Inflammatory macrophage treated with lipopolysaccharide for 4 hours (primary cell): ENCODE results near the gene SLC27A4.

Experiments used
- DNase-seq: peaks from one replicate; pipeline ENCODE4 v3.0.0-alpha.2; 2020

The SLC27A4 gene

DNA sequence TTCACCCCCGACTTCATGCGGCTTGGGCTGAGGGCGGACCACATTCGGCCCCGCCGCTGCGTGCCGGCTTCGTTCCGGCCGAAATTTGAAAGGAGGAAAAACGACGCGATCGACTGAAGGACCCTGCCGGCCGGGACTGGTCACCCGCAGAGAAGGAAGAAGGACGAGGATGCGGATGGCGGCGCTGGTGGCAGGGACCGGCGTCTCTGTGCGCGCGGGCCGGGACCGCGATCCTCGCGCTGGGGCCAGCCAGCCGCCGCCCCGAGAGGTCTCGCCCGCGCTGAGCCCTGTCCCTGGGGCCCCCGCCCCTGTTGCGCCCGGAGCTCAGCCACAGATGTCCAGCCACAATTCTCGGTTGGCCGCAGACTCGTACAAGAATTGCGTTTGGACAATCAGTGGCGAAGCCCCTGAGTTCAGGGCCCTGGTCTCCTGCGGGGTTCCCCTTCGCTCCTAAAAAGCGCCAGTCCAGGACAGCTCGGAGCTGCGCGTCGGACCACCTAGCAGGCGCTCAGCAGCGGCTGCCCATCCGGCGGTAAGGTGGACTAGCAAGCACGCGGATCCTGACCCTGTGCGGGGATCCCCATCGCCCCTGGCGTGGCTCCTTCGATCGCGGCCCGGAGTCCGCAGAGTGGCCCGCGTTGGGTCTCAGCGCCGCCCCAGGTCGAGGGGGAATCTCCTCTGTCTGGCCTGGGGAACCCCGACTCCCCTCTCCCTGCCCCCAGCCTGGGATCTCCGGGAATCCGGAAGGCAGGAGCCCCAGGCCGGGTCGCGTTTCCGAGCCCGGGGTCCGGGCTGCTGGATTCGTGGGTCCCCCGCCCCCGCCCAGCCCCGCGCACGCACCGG is 52.2 kb downstream of the SLC27A4 start:
- DNase-seq, result no peak

DNA sequence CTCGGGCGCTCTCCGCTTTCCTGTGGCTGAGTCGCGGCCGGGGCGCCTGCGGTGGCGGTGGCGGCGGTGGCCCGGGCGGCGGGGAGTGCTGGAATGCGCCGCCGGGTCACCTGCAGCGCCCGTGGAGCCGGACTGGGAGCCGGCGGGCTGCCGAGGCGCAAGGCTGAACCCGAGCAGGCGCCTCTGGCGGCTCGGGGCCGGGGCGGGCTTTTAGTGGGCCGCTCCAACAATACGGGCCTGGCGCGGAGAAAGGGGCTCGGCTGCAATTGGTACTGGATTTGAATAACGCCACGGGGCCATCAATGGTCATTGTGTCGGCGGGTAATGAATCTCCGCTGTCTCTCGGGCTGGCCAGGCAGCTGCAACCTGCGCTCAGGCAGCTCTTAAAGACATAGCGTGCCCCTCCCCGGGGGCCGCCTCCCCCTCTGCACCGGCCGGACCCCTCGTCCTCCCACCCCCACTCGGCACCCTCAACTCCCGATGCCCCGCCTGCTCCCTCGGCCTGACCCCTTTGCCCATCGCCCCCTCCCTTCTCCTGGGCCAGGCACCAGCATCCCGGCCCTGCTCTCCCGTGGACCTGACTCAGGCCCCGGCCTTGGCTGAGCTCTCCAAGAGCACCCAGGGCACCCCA is 52.9 kb downstream of the SLC27A4 start:
- no peak for DNase-seq

DNA sequence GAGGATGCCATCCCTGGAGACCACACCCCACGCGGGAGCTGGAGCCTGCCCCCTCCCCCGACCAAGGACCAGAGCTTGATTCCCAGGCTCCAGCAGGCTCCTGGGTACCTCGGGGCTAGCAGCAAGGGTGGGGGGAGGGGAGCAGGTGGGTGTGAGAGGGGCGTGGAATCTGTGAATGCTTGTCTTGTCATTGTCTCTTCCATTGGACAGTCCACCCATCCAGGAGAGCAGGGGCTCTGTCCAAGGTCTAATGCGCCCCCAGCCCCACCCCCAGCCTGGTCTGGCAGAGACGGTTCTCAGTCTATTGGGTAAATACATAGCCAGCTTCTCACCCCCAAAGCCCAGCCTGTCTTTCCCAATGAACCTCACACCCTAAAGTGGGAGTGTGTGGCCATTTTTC is 53.6 kb downstream of the SLC27A4 start:
- DNase-seq, result no peak

DNA sequence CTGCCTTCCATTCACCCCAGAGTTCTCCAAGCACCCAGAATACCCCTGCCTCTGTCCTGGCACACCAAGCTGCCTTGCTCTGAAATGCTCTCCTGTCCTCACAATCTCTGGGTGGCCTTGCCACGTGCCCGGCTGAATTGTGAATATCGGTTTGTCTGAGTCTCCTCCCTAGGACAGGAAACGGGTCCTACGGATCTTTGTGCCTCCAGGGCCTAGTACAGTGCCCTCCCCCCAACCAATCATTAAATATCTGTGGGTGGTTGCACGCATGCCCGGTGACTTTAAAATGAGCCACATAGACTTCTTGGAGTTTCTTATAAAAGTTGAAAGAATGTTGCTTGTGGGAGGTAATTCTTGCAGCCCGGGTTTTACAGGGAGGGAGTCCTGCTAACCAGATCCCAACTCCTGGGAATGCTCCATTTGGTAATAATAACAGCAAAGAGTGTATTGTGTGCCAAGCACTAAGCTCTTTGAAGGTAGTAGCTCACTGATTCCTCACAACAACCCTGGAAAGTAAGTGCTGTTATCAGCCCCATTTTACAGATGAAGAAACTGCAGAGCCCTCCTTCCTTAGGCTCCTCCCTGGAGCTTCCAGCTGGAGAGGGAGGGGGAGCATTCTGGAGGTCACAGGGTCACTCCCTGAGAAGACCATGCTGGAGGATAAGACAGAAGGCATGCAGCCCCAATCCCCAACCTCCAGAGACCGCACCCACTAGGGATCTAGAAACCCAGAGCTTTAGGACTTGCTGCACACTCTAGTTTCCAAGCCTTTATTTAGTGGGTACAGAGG is 54.2 kb downstream of the SLC27A4 start:
- no peak for DNase-seq

DNA sequence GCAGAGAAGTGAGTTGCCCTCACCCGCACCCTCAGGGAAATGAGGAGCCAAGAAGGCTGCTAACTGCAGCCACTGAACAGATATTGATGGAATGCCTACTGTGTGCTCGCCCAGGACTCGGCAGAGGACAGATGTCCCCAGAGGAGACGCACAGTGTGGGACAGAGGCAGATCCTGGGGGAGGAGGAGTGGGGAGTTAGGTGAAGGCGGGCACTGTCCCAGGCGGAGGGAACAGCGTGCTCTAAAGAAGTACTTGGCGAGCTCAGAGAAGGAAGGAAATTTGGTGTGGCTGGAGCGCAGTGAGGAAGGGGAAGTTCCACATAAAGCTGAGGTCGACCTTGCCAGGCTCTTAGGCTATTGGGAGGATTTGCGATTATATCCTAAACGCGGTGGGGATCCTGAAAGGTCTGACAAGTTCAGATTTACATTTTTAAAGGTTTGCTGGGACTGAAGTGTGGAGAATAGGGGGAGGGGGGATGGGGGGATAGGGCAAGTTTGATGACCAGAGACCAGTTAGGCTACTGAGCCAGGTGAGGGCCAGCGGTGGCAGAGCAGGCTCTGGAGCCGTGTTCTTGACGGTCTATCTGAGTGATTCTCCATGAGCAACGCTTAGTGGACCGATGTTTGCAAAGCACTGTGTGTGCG is 56.8 kb downstream of the SLC27A4 start:
- peak; percentile 39 for DNase-seq

DNA sequence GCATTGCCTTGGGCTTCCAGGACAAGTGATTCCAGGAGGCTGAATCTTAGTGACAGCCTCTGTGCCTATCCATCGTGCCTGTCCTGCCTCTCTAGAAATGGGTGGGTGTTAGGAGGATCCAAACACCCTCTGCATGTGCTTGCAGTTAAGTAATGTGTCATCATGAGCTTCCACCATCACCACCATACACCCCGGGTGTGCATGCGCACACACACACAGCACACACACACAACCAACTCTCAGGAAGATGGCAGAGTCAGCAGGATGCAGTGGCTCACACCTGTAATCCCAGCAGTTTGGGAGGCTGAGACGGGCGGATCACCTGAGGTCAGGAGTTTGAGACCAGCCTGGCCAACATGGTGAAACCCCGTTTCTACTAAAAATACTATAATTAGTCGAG is 57.5 kb downstream of the SLC27A4 start:
- no peak for DNase-seq

DNA sequence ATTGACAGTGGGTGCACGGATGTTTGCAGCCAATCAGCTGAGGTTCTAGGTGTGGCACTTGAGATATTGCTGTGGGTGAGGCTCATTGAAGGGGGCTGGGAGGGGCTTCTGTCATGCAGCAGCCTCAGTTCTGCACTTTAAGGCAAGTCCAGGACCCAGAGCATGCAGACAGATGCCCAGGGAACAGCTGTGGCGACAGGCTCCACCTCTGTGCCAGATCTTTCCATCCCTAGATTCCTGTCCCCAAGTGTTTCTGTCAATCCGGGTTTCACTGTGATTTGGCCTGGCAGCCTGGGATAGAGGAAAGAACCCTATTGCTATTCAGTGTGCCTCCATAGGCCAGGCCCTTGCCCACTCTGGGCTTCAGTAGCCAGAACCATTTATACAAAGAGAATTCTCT is 59.5 kb downstream of the SLC27A4 start:
- no peak for DNase-seq

DNA sequence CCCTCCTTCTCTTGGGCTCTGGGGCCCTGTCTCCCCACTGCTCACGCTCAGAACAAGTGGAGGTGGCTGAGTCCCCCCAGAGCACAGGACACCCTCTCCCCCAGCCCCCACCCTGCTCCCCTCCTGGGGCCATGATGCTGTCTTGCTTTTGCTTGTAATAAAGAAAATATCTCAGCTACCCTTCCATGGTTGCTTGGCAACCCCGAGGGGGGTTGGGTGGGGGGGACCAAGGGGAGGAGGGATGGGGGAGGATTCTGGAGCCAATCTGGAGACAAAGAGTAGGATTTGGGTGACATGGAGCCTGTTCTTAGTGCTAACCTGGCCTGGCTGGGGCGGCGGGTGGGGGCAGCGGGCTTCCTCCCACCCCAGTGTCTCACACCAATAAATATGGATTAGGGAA is 64.2 kb downstream of the SLC27A4 start:
- DNase-seq, result no peak

DNA sequence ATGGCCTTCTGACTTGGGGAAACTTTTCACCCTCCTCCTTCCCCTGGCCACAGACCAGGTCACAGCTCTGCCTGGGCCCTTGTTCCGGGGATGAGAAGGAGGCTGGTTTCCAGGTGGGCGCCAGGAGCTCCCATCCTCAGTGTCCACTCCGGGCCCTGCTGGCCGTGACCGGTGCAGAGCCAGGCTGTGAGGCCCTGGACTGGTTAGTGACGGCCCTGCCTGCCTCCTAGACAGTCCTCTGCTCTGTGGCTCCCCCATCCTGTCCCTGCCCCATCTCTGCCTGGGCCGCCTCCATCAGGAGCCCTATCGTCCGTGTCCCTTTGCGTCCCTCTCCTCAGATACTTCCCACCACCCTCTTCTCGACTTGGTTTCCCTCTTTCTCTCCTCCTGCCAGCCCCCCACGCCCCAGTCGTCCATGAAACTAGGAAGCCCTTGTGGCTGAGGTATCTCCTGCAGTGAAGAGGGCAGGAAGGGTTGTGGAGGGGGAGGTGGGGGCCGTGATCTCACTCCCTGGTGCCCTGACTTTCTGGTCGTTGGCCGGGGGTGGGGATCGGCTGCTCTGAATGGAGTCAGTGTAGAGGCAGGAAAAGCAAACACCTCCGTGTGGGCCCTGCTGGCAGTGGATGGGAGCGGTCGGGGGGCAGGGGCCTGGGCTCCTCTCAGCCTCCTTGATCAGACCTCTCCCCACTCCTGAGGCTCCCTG is 64.9 kb downstream of the SLC27A4 start:
- no peak for DNase-seq

DNA sequence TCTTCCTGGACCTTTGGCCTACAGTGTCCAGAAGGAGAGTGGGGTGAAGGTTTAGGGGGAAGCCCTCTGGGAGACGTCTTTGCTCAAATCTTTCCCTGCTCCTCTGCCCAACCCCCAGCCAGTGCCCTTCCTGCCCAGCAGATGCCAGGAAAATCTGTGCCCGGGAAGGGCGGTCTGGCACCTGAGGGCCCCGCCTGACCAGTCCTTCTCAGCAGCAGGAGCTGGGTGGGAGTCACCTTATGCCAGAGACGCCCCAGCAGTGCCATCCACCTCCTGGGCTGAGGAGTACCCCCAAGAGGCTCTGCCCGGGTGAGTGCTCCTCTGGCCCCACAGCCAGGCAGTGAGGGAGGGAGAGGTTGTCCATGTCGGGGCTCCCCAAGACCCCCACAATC is 65.4 kb downstream of the SLC27A4 start:
- no peak for DNase-seq

DNA sequence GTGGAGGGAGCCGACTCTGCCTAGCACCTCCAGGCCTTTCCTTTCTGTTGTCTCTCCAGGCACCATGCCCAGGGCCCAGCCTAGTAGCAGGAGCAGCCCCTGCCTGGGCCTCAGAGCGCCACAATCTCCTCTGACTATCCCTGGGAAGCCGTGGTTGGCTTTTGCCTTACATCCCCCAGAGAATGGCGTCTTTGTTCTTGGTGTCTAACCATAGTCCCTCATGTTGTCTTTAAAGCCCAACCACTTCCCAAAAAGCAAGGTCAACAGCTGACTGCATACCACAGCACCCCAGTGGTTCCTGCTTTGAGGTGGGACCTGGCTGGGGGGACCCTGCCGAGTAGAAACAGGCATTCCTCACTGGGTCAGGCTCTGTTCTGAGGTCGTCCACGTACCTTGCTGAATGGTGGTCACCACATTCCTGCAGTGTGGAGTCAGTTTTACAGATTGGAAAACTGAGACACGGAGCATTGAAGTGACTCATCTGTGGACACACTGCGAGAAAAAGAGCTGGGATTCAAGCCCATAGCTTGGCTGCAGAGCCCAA is 66.6 kb downstream of the SLC27A4 start:
- DNase-seq, result no peak

DNA sequence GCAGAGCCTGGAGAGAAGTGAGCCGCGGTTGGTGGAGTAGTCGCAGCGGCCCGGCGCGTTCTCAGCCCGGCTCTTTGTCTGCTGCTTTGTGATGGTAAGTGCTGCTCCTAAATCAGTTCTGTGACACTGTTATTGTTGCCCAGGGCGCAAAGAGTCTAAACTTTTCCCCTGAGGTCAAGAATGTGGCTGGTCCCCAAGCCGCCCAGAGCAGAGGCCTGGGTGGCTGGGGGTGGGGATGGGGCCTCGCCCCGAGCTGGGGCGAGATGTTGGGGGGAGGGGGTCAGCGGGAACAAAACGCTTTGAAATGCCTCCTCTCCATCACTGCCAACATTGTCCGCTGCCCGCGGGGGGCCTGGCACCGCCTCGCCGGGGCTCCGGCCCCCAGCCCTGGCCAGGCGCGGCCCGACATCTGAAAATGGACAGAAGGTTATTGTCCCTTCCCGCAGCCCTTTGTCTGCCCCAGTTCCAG is 68.7 kb downstream of the SLC27A4 start:
- no peak for DNase-seq

DNA sequence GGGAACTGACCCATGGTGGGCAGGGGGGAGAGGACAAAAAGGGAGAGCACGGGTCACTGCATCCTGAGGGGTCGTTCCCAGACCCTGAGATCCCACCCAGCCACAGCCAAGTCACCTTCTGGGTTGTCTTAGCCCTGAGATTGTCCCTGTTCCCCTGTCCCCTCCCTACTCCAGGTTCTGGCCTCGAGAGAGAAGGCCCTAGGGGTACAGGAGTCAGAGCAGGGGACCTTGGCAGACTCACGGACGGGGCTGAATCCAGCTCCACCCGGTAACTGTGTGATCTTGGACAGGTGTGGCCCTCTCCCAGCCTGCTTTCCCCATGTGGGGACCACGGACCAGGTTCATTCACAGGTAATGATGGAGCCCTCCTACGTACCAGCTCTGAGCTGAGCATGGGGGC is 69.1 kb downstream of the SLC27A4 start:
- DNase-seq, result no peak

DNA sequence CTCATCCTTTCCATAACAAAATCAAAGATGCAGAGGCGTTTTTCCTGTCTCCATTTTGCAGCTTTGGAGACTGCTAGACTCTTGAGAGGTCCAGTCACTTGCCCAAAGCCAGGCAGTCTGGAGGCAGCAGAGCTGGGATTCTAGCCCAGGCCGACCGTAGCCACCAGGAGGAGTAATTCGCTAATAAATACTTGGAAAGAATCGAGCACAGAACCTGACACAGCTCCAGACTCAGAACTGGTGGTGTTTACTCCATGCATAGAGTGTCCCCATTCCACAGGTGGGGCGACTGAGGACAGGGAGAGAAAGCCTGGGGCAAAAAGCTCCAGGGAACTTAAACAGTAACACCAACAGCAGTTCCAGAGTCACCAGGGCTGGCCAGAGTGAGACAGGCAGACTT is 69.7 kb downstream of the SLC27A4 start:
- DNase-seq, result no peak
